Tibial nerve (tissue), 3 donors: ENCODE measurements around the gene CD46.

Experiments used
- CTCF ChIP-seq, 5 experiments: fragments of 200-600 bp in 3 of 5; fragments of 450-650 bp in 2 of 5; sonication (generic) in 3 of 5; IDR thresholded peaks; one replicate each; pipeline ENCODE4 v1.5.1; 2016 to 2019; ENCODE audit warnings: antibody characterized with exemption in 5 of 5, mild to moderate bottlenecking in 3 of 5, moderate library complexity in 2 of 5
- POLR2A ChIP-seq, 2 donors: fragments of 450-650 bp; IDR thresholded peaks; one replicate each; pipeline ENCODE4 v1.6.1; 2017; ENCODE audit warnings: antibody characterized with exemption in 2 of 2, mild to moderate bottlenecking in 2 of 2, moderate library complexity in 2 of 2

DNA sequence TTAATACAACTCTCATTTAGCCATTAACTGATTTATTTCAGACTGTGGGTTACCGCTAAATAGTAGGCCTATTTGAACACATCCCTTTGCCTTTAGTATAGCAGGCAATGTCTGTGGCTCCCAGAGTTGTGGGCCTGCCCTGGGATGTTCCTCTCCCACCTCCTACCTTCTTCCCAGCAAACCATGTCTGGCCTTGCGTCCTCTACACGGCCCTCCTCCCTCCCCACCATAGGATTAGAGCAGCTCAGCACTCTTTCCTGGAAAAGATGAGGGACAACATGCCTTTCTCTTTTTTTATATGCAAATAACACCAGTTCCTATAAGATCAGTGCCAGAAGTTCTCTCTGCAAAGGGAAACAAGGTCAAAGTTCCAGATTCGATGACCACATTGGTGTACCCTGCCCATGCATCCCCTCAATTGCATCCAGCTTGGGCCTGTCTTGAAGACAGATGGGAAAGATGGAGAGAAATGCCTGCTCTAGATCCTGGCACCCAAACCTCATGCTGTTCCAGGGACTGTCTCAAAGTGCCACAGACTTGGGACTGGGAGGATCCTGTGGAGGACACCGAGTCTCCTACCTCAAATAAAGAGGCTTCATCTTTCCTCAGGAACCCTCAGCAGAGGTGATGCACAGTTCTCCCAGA lies 57.2 kb downstream of the CD46 start:
- TF ChIP-seq CTCF (IDR thresholded peaks at IDR 0.05) (no peak), POLR2A (IDR thresholded peaks at IDR 0.05) (no peak)
